Colonic mucosa (tissue), 4 donors: Measurements from ENCODE around the gene ADSS2. TPM values are rescaled to one million over a fixed set of nuclear protein-coding genes. Genes with fewer than 3 reads are reported as not detected.

ENCODE experiments used
- DNase-seq: peaks from one replicate; pipeline ENCODE4 v3.0.0-alpha.2; 2020
- H3K27ac ChIP-seq: fragments of 200-600 bp; one replicate; pipeline ENCODE4 v1.8.0; 2021
- H3K27me3 ChIP-seq: fragments of 200-600 bp; one replicate; pipeline ENCODE4 v1.8.0; 2021
- H3K36me3 ChIP-seq: fragments of 200-600 bp; one replicate; pipeline ENCODE4 v1.8.0; 2021
- H3K4me1 ChIP-seq: fragments of 200-600 bp; one replicate; pipeline ENCODE4 v1.8.0; 2021; ENCODE audit warnings: mild to moderate bottlenecking
- H3K4me3 ChIP-seq: fragments of 200-600 bp; one replicate; pipeline ENCODE4 v1.8.0; 2021
- H3K9ac ChIP-seq, 2 donors: one replicate each; pipeline ENCODE4 v1.7.0; 2013; ENCODE audit warnings: control low read depth in 2 of 2, low read depth in 2 of 2, low read length in 2 of 2
- H3K9me3 ChIP-seq: fragments of 200-600 bp; one replicate; pipeline ENCODE4 v1.8.0; 2021
- intact Hi-C: fragments of 100-400 bp; cut with DNase I; formaldehyde crosslinking; loops from one replicate; pipeline ENCODE4 v1.14.1; 2022
- total RNA-seq, 2 donors: library from RNA; stranded (reverse); fragmentation: NEBNext Ultra II Directional in 1 of 2; extraction: Animal tissue kit (Norgen Biotek cat#: 25700) in 1 of 2; gene quantifications; one replicate each; pipeline ENCODE4 v1.2.1, GENCODE V29; 2021
- TF ChIP-seq, protein P1 (sequence below): fragments of 200-600 bp; IDR thresholded peaks from one replicate; pipeline ENCODE4 v1.8.0; 2022; ENCODE audit warnings: antibody characterized with exemption, mild to moderate bottlenecking
- donor health status: healthy.
- donor health status: DM: no; HTN: no; CAD: no.
- donor health status: DM: no; HTN: no; CAD: no.

Gene ADSS2
- total RNA-seq, 2 donors from 2014 or later, result 40.8 to 48.6 TPM

DNA sequence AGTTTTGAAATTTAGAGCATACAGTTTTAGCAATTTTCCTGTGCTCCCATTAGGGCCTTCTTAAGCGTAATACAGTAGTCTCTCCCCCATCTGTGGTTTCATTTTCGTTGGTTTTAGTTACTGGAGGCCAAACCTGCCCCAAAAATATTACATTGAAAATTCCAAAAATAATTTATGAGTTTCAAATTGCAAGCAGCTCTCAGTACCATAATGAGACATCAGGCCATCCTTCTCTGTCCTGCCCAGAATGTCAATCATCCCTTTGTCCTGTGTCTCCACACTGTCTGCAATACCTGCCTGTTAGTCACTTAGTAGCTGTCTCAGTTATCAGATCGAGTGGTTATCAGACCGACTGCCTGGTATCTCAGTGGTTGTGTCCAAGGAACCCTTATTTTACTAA, 45.4 kb downstream of the ADSS2 start:
- H3K9ac ChIP-seq, result no peak overlapping the region
- no peak overlapping the region for H3K4me3 ChIP-seq
- no peak for DNase-seq
- TF ChIP-seq, protein P1, sequence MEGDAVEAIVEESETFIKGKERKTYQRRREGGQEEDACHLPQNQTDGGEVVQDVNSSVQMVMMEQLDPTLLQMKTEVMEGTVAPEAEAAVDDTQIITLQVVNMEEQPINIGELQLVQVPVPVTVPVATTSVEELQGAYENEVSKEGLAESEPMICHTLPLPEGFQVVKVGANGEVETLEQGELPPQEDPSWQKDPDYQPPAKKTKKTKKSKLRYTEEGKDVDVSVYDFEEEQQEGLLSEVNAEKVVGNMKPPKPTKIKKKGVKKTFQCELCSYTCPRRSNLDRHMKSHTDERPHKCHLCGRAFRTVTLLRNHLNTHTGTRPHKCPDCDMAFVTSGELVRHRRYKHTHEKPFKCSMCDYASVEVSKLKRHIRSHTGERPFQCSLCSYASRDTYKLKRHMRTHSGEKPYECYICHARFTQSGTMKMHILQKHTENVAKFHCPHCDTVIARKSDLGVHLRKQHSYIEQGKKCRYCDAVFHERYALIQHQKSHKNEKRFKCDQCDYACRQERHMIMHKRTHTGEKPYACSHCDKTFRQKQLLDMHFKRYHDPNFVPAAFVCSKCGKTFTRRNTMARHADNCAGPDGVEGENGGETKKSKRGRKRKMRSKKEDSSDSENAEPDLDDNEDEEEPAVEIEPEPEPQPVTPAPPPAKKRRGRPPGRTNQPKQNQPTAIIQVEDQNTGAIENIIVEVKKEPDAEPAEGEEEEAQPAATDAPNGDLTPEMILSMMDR, result no peak
- H3K36me3 ChIP-seq, result no peaks in the 10 kb centered on the region
- intact Hi-C loops, result no loop called here
- H3K4me1 ChIP-seq, result no peaks in the 10 kb centered on the region
- no peaks in the 10 kb centered on the region for H3K27me3 ChIP-seq
- H3K9me3 ChIP-seq, result no peaks in the 10 kb centered on the region
- H3K27ac ChIP-seq, result no peak overlapping the region

DNA sequence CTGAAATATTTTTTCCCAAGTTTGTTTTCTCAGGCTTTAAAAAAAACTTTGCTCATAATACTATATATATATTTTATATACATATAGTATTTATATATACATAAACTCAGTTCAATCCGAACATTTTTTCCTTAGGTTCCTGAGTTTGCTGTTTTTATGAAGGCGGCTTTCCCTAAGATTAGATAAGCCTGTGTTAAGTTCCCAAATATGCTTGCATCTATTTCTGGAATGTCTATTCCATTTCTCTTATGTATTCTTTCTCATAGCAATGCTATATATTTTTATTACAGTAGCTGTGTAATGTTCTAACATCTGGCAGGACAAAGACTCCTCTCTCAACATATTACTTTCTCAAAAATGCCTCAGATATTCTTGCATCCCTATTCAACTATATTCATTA, 45.9 kb downstream of the ADSS2 start:
- Histone ChIP-seq H3K9me3 (no peaks in the 10 kb centered on the region), H3K27me3 (no peaks in the 10 kb centered on the region), H3K4me3 (no peak overlapping the region), H3K27ac (no peak overlapping the region), H3K4me1 (no peaks in the 10 kb centered on the region), H3K9ac (no peak overlapping the region), H3K36me3 (no peaks in the 10 kb centered on the region)
- no peak for DNase-seq
- TF ChIP-seq, protein P1, result no peak
- intact Hi-C loops, result no loop called here

DNA sequence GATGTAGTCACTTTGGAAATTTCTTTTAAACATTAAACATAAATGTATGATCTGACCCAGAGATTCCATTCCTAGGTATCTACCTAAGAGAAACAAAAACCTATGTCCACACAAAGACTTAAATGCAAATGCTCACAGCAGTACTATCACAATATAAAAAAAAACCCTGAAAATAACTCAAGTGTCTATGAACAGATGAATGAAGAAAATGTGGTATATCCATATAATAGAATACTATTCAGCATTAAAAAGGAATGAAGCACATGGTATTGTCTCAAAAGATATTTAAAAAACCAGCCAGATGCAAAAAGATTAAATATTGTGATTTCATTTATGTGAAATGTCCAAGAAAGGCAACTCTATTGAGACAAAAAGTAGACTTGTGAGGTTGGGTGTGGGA, 48.3 kb downstream of the ADSS2 start:
- Histone ChIP-seq H3K4me1 (no peaks in the 10 kb centered on the region), H3K9me3 (no peaks in the 10 kb centered on the region), H3K27me3 (no peaks in the 10 kb centered on the region), H3K9ac (no peak overlapping the region), H3K4me3 (no peak overlapping the region), H3K27ac (no peak overlapping the region), H3K36me3 (no peaks in the 10 kb centered on the region)
- DNase-seq, result no peak
- intact Hi-C loops, result no loop called here
- TF ChIP-seq, protein P1, result no peak

DNA sequence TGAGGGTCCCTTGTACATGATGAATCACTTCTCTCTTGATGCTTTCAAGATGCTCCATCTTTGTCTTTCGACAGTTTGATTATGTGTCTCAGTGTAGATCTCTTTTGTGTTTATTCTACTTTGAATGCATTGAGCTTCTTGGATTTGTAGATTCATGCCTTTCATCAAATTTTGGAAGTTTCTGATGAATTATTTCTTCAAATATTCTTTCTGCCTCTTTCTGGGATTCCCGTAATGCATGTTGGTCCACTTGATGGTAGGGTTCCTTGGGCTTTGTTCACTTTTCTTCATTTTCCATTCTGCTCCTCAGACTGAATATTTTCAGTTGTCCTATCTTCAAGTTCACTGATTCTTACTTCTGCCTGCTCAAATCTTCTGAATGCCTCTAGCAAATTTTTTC, 50.7 kb downstream of the ADSS2 start:
- no peak for DNase-seq
- TF ChIP-seq, protein P1, result no peak
- no peak overlapping the region for H3K4me3 ChIP-seq
- intact Hi-C loops, result no loop called here
- no peaks in the 10 kb centered on the region for H3K27me3 ChIP-seq
- H3K4me1 ChIP-seq, result no peaks in the 10 kb centered on the region
- H3K36me3 ChIP-seq, result no peaks in the 10 kb centered on the region
- H3K27ac ChIP-seq, result no peak overlapping the region
- H3K9ac ChIP-seq, result no peak overlapping the region
- H3K9me3 ChIP-seq, result no peaks in the 10 kb centered on the region

DNA sequence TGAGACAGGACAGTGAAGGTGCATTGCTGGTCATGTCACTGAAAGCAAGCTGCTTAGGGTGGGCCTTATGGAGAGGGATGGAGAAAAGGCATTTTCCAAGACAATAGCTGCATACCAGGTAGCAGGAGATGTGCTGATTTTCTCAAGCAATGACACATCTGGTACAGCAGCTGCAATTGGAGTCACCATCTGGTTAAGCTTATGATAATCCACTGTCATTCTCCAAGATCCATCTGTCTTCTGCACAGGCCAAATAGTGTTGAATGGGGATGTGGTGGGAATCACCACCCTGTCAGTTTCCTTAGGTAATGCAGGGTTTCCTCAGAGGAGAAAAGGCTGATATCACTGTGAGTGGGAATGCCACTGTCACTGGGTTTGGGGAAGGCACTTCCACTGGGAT, 54.6 kb downstream of the ADSS2 start:
- no peak overlapping the region for H3K4me3 ChIP-seq
- TF ChIP-seq, protein P1, result no peak
- DNase-seq, result no peak
- H3K27me3 ChIP-seq, result no peaks in the 10 kb centered on the region
- H3K9me3 ChIP-seq, result no peaks in the 10 kb centered on the region
- H3K4me1 ChIP-seq, result no peaks in the 10 kb centered on the region
- H3K27ac ChIP-seq, result no peak overlapping the region
- H3K36me3 ChIP-seq, result no peaks in the 10 kb centered on the region
- H3K9ac ChIP-seq, result no peak overlapping the region
- intact Hi-C loops, result no loop called here

DNA sequence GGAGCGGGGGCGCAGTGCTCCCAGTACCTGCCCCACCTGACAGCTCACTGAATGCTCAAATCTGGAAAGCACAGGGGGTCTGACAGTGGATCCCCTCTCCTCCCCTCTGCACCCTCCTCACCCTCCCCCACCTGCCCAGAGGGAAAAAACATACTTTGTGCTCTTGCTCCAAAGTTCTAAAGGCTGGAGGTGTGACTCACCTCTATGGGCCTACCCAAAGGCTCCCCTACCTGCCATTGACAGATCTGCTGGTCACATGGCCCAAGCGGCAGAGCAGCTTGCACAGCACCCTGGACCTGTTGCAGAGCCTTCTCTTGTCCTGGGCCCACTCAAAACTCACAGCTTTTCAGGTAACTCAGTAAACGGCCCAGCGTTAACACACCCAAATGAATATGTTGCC, 55.7 kb downstream of the ADSS2 start:
- TF ChIP-seq, protein P1, result no peak

More for the DNA sequence above, 55.7 kb downstream of the ADSS2 start:
- Histone ChIP-seq H3K36me3 (no peaks in the 10 kb centered on the region), H3K4me1 (no peaks in the 10 kb centered on the region), H3K9me3 (no peaks in the 10 kb centered on the region), H3K4me3 (no peak overlapping the region), H3K9ac (no peak overlapping the region), H3K27me3 (no peaks in the 10 kb centered on the region), H3K27ac (no peak overlapping the region)
- no peak for DNase-seq
- intact Hi-C loops, result no loop called here
